Cardiac muscle cell (in vitro differentiated cells and primary cell): ENCODE measurements around the gene PDE4B. TPM values are rescaled to one million over a fixed set of nuclear protein-coding genes. Genes with fewer than 3 reads are reported as not detected.

Experiments used
- DNase-seq, 2 donors: peaks; one replicate each; pipeline versions ENCODE4 v3.0.0 to v3.0.0-alpha.2; 2010 to 2017; ENCODE audit warnings: low read depth in 1 of 2, low spot score in 1 of 2
- H3K27ac ChIP-seq: fragments of 200-600 bp; sonication (generic); 2 replicates; pipeline ENCODE4 v1.5.1; 2016
- H3K27me3 ChIP-seq: fragments of 200-600 bp; sonication (generic); 2 replicates; pipeline ENCODE4 v1.6.0; 2016; ENCODE audit warnings: control low read depth
- H3K36me3 ChIP-seq: fragments of 200-600 bp; sonication (generic); 2 replicates; pipeline ENCODE4 v1.5.1; 2016; ENCODE audit warnings: control low read depth
- H3K4me1 ChIP-seq: fragments of 200-600 bp; sonication (generic); 2 replicates; pipeline ENCODE4 v1.8.1; 2017; ENCODE audit warnings: low read depth, mild to moderate bottlenecking, mixed run types
- H3K4me3 ChIP-seq: fragments of 200-600 bp; sonication (generic); 2 replicates; pipeline ENCODE4 v1.5.1; 2016; ENCODE audit warnings: mild to moderate bottlenecking
- H3K9me3 ChIP-seq: fragments of 200-600 bp; sonication (generic); 2 replicates; pipeline ENCODE4 v1.5.1; 2017; ENCODE audit warnings: low read depth, mild to moderate bottlenecking, control low read depth
- CTCF ChIP-seq: IDR thresholded peaks from 2 replicates; pipeline ENCODE4 v1.5.1; 2012; ENCODE audit warnings: low read depth, mild to moderate bottlenecking, low read length
- polyA plus RNA-seq: library from polyadenylated mRNA; unstranded; fragments of >200 nt; fragmentation: Nextera tagmentation; extraction: Ambion mirVana; gene quantifications from 2 replicates; pipeline ENCODE4 v1.2.1, GENCODE V29; 2016
- total RNA-seq: library from RNA; depleted of rRNA; stranded (reverse); fragments of >200 nt; gene quantifications from 2 replicates; pipeline ENCODE4 v1.2.3, GENCODE V29; 2016

Gene PDE4B
- total and polyA plus RNA-seq, 2 experiments from 2014 or later: 0.65 to 3.9 TPM

GRCh38 chr1:65911679-65912078 lies 119.0 kb downstream of the PDE4B start:
- Histone ChIP-seq H3K27ac (no peak overlapping the region), H3K36me3 (no peaks in the 10 kb centered on the region), H3K4me1 (no peaks in the 10 kb centered on the region), H3K4me3 (no peak overlapping the region), H3K9me3 (no peaks in the 10 kb centered on the region), H3K27me3 (no peaks in the 10 kb centered on the region)
- TF ChIP-seq CTCF: no peak
- DNase-seq: peak in 1 of 2 donors; percentile 8

DNA sequence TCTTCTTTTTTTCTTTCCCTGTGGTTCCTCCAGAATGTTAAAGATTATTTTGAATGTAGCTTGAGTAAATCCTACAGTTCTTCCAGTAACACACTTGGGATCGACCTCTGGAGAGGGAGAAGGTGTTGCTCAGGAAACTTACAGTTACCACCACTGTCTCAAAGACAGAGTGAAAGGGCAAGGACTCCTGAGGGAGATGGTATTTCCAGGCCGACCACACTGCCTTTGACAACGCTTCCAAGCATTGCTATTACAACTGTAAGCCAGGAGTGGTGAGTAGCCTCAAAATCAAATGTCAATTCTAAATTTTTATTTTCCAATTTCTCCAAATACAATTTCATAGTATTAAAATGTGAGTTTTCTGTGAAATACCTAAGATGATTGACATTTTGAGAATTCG lies 125.9 kb downstream of the PDE4B start:
- no peaks in the 10 kb centered on the region for H3K36me3 ChIP-seq
- no peaks in the 10 kb centered on the region for H3K4me1 ChIP-seq
- no peak overlapping the region for H3K4me3 ChIP-seq
- no peaks in the 10 kb centered on the region for H3K9me3 ChIP-seq
- no peak overlapping the region for H3K27ac ChIP-seq
- no peak for DNase-seq
- H3K27me3 ChIP-seq: no peaks in the 10 kb centered on the region
- no peak for TF ChIP-seq CTCF

- no peak overlapping the region for H3K27ac ChIP-seq
- no peaks in the 10 kb centered on the region for H3K4me1 ChIP-seq
- no peak overlapping the region for H3K4me3 ChIP-seq
- no peak for DNase-seq
- H3K9me3 ChIP-seq: no peaks in the 10 kb centered on the region
- no peak for TF ChIP-seq CTCF
- no peaks in the 10 kb centered on the region for H3K27me3 ChIP-seq
- no peaks in the 10 kb centered on the region for H3K36me3 ChIP-seq
Observed at GRCh38 chr1:65921446-65921845, 128.8 kb downstream of the PDE4B start.

- Histone ChIP-seq H3K4me3 (no peak overlapping the region), H3K27me3 (no peaks in the 10 kb centered on the region), H3K4me1 (no peaks in the 10 kb centered on the region), H3K9me3 (no peaks in the 10 kb centered on the region), H3K36me3 (no peaks in the 10 kb centered on the region), H3K27ac (no peak overlapping the region)
- TF ChIP-seq CTCF: no peak
- peak; percentile 2 to 77 for DNase-seq
Observed at GRCh38 chr1:65924471-65924870, 131.8 kb downstream of the PDE4B start.

DNA sequence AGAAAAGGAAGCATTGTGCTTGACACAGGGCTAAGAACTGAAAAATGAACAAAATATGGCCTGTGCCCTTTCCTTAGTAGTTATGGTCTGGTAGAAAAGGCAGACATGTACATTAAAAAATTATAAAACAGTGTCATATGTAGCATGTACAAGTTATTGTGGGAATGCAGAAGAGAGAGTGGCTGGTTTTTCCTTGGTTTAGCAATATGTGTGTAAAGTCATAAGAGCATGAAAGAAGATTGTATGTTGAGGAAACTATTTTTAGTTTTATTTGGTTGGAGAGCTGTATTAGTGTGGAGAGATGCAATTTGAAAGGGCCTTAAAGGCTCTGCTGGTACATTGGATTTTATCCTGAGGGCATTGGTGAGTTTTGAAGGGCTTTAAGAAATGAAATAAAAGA lies 145.8 kb downstream of the PDE4B start:
- no peak overlapping the region for H3K4me3 ChIP-seq
- H3K4me1 ChIP-seq: no peaks in the 10 kb centered on the region
- no peaks in the 10 kb centered on the region for H3K27me3 ChIP-seq
- no peak for TF ChIP-seq CTCF
- no peaks in the 10 kb centered on the region for H3K36me3 ChIP-seq
- no peak overlapping the region for H3K27ac ChIP-seq
- no peak for DNase-seq
- H3K9me3 ChIP-seq: no peaks in the 10 kb centered on the region

- H3K27me3 ChIP-seq: no peaks in the 10 kb centered on the region
- H3K36me3 ChIP-seq: no peaks in the 10 kb centered on the region
- no peaks in the 10 kb centered on the region for H3K4me1 ChIP-seq
- no peak for DNase-seq
- no peaks in the 10 kb centered on the region for H3K9me3 ChIP-seq
- TF ChIP-seq CTCF: no peak
- H3K27ac ChIP-seq: no peak overlapping the region
- H3K4me3 ChIP-seq: no peak overlapping the region
Observed at GRCh38 chr1:65939191-65939590, 146.5 kb downstream of the PDE4B start.
